Pancreas (tissue), 10 donors: ENCODE data around the gene CDR2L. TPM values are rescaled to one million over a fixed set of nuclear protein-coding genes. Genes with fewer than 3 reads are reported as not detected.

Experiments
- ATAC-seq, 4 donors: fragments of 200-7000 bp; cut with Tn5 transposase; one replicate each; pipeline versions ENCODE4 v1.8.0 to v1.9.1; 2020; ENCODE audit warnings: mild to moderate bottlenecking in 4 of 4, moderate library complexity in 4 of 4
- DNase-seq, 6 donors: peaks; one replicate each; pipeline ENCODE4 v3.0.0-alpha.2; 2020
- FAIRE-seq: peaks from 2 replicates; lab custom pipeline; 2012; peaks lifted over from hg19 to GRCh38; lab: Jason Lieb, UNC
- H3K27ac ChIP-seq, 4 donors: fragments of 200-600 bp; sonication (generic); 1 replicate in 3 of 4; 2 replicates in 1 of 4; pipeline versions ENCODE4 v1.5.0 to v1.8.0; 2020
- H3K27me3 ChIP-seq, 4 donors: fragments of 200-600 bp; one replicate each; pipeline ENCODE4 v1.8.0; 2021
- H3K36me3 ChIP-seq, 3 donors: fragments of 200-600 bp; sonication (generic) in 1 of 3; one replicate each; pipeline versions ENCODE4 v1.5.0 to v1.8.0; 2020 to 2021
- H3K4me1 ChIP-seq, 3 donors: fragments of 200-600 bp; one replicate each; pipeline ENCODE4 v1.8.0; 2021
- H3K4me3 ChIP-seq, 4 donors: fragments of 200-600 bp; sonication (generic) in 2 of 4; one replicate each; pipeline versions ENCODE4 v1.5.0 to v1.8.0; 2020 to 2021
- H3K9me3 ChIP-seq, 4 donors: fragments of 200-600 bp; one replicate each; pipeline ENCODE4 v1.8.0; 2021
- WGBS, 2 donors: extraction: QIAGEN DNeasy Blood & Tissue Kit; methylation state at CpG; one replicate each; pipeline ENCODE4 v1.1.7; 2013; 5-methylcytosine and 5-hydroxymethylcytosine counted together
- intact Hi-C, 3 donors: fragments of 100-400 bp; cut with DNase I; formaldehyde crosslinking; loops; one replicate each; pipeline versions ENCODE4 v1.11.1 to v1.14.2; 2022
- polyA plus RNA-seq, 2 donors: library from polyadenylated mRNA; stranded (reverse); fragments of 200-250 nt; gene quantifications; one replicate each; pipeline ENCODE4 v1.2.3, GENCODE V29; 2013
- total RNA-seq, 6 donors: library from RNA; stranded (reverse); fragmentation: NEBNext Ultra II Directional in 4 of 6; extraction: Animal tissue kit (Norgen Biotek cat#: 25700) in 4 of 6; gene quantifications; one replicate each; pipeline versions ENCODE4 v1.2.1 to v1.2.4, GENCODE V29; 2021 to 2023
- TF ChIP-seq, protein P1 (sequence below), 4 donors: fragments of 200-600 bp; sonication (generic) in 3 of 4; IDR thresholded peaks; one replicate each; pipeline versions ENCODE4 v1.5.0 to v1.8.0; 2021; ENCODE audit warnings: antibody characterized with exemption in 4 of 4
- donor health status: healthy with polysubstance abuse.
- donor health status: DM: no; HTN: no; CAD: no; lungs with moderate emphysema.
- donor health status: DM: no; HTN: no; CAD: no.
- donor health status: control.
- donor health status: control.
- donor health status: Bipolar disorder and iron deficiency.
- donor health status: DM: yes; HTN: yes; CAD: no.
- donor health status: DM: no; HTN: no; CAD: no.
- donor health status: DM: no; HTN: no; CAD: no.
- donor health status: DM: yes; HTN: yes; CAD: no.

Gene CDR2L
- total and polyA plus RNA-seq, 8 donors, result 2.3 to 11.2 (median 4.1) TPM

DNA sequence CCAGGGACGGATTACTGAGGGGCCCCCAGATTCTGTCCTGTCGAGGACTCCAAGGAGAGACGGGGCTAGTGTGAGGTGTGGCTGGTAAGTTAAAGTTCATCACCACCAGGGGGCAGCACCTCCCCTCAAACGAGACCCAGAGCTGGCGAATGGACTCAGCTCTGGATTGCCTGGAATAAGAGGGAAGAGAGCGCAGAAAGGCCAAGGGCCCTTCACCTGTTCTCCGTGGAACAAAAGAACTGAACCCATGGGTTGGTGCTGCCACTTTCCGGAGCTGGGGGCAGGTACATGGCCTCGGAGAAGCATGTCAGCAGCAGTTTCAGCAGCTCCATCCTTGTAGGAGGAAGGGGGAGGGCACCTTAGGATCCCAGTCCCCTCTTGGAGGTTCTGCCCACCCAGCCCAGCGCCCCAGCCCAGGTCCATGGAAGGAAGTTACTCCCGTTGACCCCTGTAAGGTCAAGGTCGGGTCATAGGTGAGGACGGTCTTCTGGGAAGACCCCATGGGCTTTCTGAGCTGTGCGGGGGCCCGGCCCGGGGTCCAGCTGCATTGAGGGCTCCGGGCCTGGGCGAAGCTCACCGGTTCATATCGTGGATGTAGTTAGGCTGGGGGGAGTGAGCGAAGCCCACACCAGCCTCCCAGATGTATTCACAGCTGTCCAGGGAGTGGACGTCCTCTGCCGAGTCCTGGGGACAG, 25.6 kb upstream of the CDR2L start:
- TF ChIP-seq, protein P1, sequence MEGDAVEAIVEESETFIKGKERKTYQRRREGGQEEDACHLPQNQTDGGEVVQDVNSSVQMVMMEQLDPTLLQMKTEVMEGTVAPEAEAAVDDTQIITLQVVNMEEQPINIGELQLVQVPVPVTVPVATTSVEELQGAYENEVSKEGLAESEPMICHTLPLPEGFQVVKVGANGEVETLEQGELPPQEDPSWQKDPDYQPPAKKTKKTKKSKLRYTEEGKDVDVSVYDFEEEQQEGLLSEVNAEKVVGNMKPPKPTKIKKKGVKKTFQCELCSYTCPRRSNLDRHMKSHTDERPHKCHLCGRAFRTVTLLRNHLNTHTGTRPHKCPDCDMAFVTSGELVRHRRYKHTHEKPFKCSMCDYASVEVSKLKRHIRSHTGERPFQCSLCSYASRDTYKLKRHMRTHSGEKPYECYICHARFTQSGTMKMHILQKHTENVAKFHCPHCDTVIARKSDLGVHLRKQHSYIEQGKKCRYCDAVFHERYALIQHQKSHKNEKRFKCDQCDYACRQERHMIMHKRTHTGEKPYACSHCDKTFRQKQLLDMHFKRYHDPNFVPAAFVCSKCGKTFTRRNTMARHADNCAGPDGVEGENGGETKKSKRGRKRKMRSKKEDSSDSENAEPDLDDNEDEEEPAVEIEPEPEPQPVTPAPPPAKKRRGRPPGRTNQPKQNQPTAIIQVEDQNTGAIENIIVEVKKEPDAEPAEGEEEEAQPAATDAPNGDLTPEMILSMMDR (IDR thresholded peaks at IDR 0.05), result peak; percentile 53 to 77 (median 70)
- H3K4me1 ChIP-seq, result peaks cover 0 to 8% (median 0%) of the 10 kb centered on the region in 3 donors
- no peaks in the 10 kb centered on the region for H3K27me3 ChIP-seq
- peaks cover 2 to 33% (median 17%) of the 10 kb centered on the region in 3 donors for H3K36me3 ChIP-seq
- H3K27ac ChIP-seq, result no peak overlapping the region
- no peak overlapping the region for H3K4me3 ChIP-seq
- intact Hi-C loops, result loop anchor here in 1 of 3 donors (10.0 kb wide), 1 partner anchor 53 kb away; the partner anchor contains the start of gene MRPL58
- no peaks in the 10 kb centered on the region for H3K9me3 ChIP-seq
- peak; percentile 74 to 90 (median 84) for ATAC-seq
- 47% methylated on average over 23 of the region's 23 CpGs for WGBS, 2 donors
- FAIRE-seq, result no peak
- peak; percentile 79 to 93 (median 89) for DNase-seq

DNA sequence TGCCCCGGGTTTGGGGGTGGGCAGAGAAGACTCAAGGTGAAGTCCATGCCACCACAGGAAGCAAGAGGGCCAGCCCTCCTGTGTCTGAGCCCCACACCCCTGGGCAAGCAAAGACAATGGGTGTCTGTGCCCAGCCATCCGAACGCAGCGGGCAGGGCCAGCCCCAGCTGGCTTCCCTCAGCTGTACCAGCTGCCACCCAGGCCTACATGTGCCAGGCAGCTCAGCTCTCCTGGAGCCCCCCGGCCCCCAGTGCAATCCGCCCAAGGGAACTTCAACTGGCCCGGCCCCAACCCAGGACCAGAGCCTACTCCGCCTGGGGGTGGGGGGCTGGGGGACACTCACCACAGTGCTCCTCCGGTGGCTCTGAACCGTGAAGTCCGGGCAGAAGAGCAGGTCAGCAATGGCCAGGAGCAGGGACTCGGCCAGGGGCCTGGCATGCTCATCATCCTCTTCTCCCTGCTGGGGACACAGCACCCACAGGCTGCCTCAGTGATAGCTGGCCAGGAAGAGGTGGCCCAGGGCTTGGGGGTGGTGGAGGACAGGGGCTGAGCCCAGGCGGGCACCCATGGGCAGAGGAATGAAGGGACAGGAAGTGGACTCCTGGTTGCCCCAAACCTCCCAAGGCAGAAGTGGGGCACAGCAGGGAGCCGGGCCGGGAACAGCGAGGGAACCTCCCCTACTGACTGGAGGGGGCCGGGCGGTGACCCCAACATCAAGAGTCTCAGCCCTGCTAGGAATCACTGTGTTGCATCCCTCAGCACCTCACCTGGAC, 24.6 kb upstream of the CDR2L start:
- intact Hi-C loops, result loop anchor here in 1 of 3 donors (10.0 kb wide), 1 partner anchor 52 kb away; the partner anchor contains the start of gene MRPL58
- H3K27me3 ChIP-seq, result no peaks in the 10 kb centered on the region
- H3K4me3 ChIP-seq, result no peak overlapping the region
- peaks cover 2 to 33% (median 13%) of the 10 kb centered on the region in 3 donors for H3K36me3 ChIP-seq
- no peaks in the 10 kb centered on the region for H3K9me3 ChIP-seq
- H3K4me1 ChIP-seq, result peaks cover 0 to 8% (median 0%) of the 10 kb centered on the region in 3 donors
- WGBS, 2 donors, result 81 to 87% methylated on average over 16 to 18 of the region's 18 CpGs
- H3K27ac ChIP-seq, result no peak overlapping the region
- ATAC-seq, result no peak
- DNase-seq, result peak in 3 of 6 donors; percentile 15 to 76 (median 46)
- TF ChIP-seq, protein P1 (IDR thresholded peaks at IDR 0.05), result no peak
- FAIRE-seq, result no peak

DNA sequence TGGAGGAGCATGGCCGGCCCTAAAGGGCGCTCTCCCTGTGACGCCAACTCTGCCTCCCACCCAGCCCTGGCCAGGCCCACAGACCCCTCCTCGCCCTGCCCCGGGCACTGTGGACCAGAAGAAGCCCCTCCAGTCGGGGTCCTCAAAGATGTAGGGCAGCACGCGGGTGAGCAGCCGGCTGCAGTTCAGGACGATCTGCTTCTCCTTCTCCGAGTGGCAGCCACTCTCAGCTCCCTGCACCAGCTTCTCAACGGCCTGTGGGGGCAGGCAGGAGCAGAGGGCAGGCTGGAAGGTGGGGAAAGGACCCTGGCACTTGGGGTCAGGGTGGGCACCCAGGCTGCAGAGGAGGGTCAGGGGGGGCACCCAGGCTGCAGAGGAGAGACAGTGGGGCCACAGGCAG, 23.8 kb upstream of the CDR2L start:
- 75 to 84% methylated on average over 12 of the region's 12 CpGs for WGBS, 2 donors
- intact Hi-C loops, result loop anchor here in 1 of 3 donors (10.0 kb wide), 1 partner anchor 51 kb away; the partner anchor contains the start of gene MRPL58
- DNase-seq, result peak in 1 of 6 donors; percentile 75
- no peak overlapping the region for H3K27ac ChIP-seq
- TF ChIP-seq, protein P1 (IDR thresholded peaks at IDR 0.05), result no peak
- ATAC-seq, result no peak
- H3K36me3 ChIP-seq, result peaks cover 2 to 33% (median 13%) of the 10 kb centered on the region in 3 donors
- no peaks in the 10 kb centered on the region for H3K27me3 ChIP-seq
- H3K9me3 ChIP-seq, result no peaks in the 10 kb centered on the region
- peaks cover 1 to 12% (median 6%) of the 10 kb centered on the region in 3 donors for H3K4me1 ChIP-seq
- FAIRE-seq, result no peak
- H3K4me3 ChIP-seq, result no peak overlapping the region

DNA sequence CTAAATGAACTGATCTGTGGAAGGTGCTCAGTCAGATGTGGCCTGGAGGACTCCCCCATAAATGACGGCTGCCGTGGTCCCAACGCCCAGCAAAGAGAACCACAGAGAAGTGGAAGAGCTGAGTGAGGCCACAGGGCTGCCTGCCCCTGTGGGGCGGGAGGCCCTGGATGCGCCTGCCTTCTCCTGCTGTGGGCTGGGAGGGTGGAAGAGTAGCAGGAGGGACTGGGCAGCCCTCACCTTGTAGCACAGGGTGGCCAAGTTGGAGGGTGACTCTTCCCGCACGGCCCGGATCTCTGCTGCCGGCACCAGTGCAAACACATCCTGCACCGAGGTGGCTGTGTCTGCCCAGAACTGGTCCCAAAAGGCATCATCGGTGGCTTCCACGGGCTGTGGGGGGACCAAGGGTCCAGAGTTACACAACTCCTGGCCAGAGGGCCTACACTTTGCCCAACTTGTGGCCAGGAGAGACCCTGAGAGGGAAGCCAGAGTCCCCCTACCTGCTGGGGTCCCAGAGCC, 23.1 kb upstream of the CDR2L start:
- no peak overlapping the region for H3K27ac ChIP-seq
- ATAC-seq (no peak), DNase-seq (peak in 1 of 6 donors; percentile 66), FAIRE-seq (no peak)
- no peaks in the 10 kb centered on the region for H3K9me3 ChIP-seq
- 72 to 78% methylated on average over 12 of the region's 12 CpGs for WGBS, 2 donors
- no peaks in the 10 kb centered on the region for H3K27me3 ChIP-seq
- no peak overlapping the region for H3K4me3 ChIP-seq
- peaks cover 8 to 18% (median 12%) of the 10 kb centered on the region in 3 donors for H3K4me1 ChIP-seq
- TF ChIP-seq, protein P1 (IDR thresholded peaks at IDR 0.05), result no peak
- intact Hi-C loops, result loop anchor here in 1 of 3 donors (10.0 kb wide), 1 partner anchor 50 kb away; the partner anchor contains the start of gene MRPL58
- peaks cover 2 to 33% (median 13%) of the 10 kb centered on the region in 3 donors for H3K36me3 ChIP-seq
